Right lobe of liver (tissue), 6 donors: ENCODE data around the gene PLBD1. TPM values are rescaled to one million over a fixed set of nuclear protein-coding genes. Genes with fewer than 3 reads are reported as not detected.

Experiments
- ATAC-seq, 4 donors: fragments of 200-7000 bp; cut with Tn5 transposase; one replicate each; pipeline ENCODE4 v1.9.1; 2020; ENCODE audit warnings: mild to moderate bottlenecking in 4 of 4, moderate library complexity in 4 of 4
- DNase-seq, 3 donors: peaks; one replicate each; pipeline ENCODE4 v3.0.0-alpha.2; 2020
- H3K27ac ChIP-seq, 3 donors: fragments of 200-600 bp; one replicate each; pipeline ENCODE4 v1.8.0; 2022
- H3K27me3 ChIP-seq, 2 donors: fragments of 200-600 bp; one replicate each; pipeline ENCODE4 v1.8.0; 2022
- H3K36me3 ChIP-seq, 4 donors: fragments of 200-600 bp; sonication (generic) in 1 of 4; one replicate each; pipeline versions ENCODE4 v1.5.1 to v1.8.0; 2017 to 2022; ENCODE audit warnings: control low read depth in 1 of 4
- H3K4me1 ChIP-seq, 4 donors: fragments of 200-600 bp; sonication (generic) in 1 of 4; one replicate each; pipeline versions ENCODE4 v1.5.1 to v1.8.0; 2017 to 2022; ENCODE audit warnings: control low read depth in 1 of 4
- H3K4me3 ChIP-seq, 3 donors: fragments of 200-600 bp; one replicate each; pipeline ENCODE4 v1.8.0; 2022
- H3K9me3 ChIP-seq, 4 donors: fragments of 200-600 bp; sonication (generic) in 1 of 4; one replicate each; pipeline versions ENCODE4 v1.5.1 to v1.8.0; 2017 to 2022; ENCODE audit warnings: control low read depth in 1 of 4
- POLR2A ChIP-seq: fragments of 450-650 bp; IDR thresholded peaks from one replicate; pipeline ENCODE4 v1.6.1; 2017; ENCODE audit warnings: antibody characterized with exemption, mild to moderate bottlenecking
- WGBS: methylation state at CpG from one replicate; pipeline ENCODE4 v1.1.6; 2018; ENCODE audit warnings: low coverage, low lambda C conversion rate; ENCODE audit not compliant: insufficient coverage; ENCODE audit errors: missing lambda C conversion rate; 5-methylcytosine and 5-hydroxymethylcytosine counted together
- intact Hi-C, 2 donors: fragments of 100-400 bp; cut with DNase I; formaldehyde crosslinking; loops; one replicate each; pipeline versions ENCODE4 v1.11.2 to v1.14.1; 2022
- total RNA-seq, 6 experiments: library from RNA; depleted of rRNA in 2 of 6; stranded (reverse); fragments of >200 nt in 2 of 6; fragmentation: NEBNext Ultra II Directional in 3 of 6; extraction: Animal tissue kit (Norgen Biotek cat#: 25700) in 3 of 6; gene quantifications; one replicate each; pipeline versions ENCODE4 v1.1.0 to v1.2.4, GENCODE V29; 2016 to 2023
- TF ChIP-seq, protein P1 (sequence below), 4 donors: fragments of 200-600 bp in 3 of 4; fragments of 450-650 bp in 1 of 4; IDR thresholded peaks; one replicate each; pipeline versions ENCODE4 v1.5.1 to v1.8.0; 2016 to 2022; ENCODE audit warnings: antibody characterized with exemption in 4 of 4, mild to moderate bottlenecking in 2 of 4
- donor health status: DM: no; HTN: yes; CAD: no.
- donor health status: DM: no; HTN: no; CAD: no.
- donor health status: DM: no; HTN: no; CAD: no.
- donor health status: DM: no; HTN: yes; CAD: no.
- donor health status: DM: no; HTN: yes; CAD: no.

PLBD1 gene
- total RNA-seq, 6 experiments from 2014 or later, result 1.7 to 7.2 (median 3.5) TPM

- intact Hi-C loops, result no loop called here
- Histone ChIP-seq H3K27ac (no peak overlapping the region), H3K9me3 (no peaks in the 10 kb centered on the region), H3K4me1 (peaks cover 0 to 2% (median 0%) of the 10 kb centered on the region in 4 donors), H3K4me3 (no peak overlapping the region), H3K27me3 (no peaks in the 10 kb centered on the region), H3K36me3 (no peaks in the 10 kb centered on the region)
- 80% methylated on average over 4 of the region's 4 CpGs for WGBS
- TF ChIP-seq, protein P1, sequence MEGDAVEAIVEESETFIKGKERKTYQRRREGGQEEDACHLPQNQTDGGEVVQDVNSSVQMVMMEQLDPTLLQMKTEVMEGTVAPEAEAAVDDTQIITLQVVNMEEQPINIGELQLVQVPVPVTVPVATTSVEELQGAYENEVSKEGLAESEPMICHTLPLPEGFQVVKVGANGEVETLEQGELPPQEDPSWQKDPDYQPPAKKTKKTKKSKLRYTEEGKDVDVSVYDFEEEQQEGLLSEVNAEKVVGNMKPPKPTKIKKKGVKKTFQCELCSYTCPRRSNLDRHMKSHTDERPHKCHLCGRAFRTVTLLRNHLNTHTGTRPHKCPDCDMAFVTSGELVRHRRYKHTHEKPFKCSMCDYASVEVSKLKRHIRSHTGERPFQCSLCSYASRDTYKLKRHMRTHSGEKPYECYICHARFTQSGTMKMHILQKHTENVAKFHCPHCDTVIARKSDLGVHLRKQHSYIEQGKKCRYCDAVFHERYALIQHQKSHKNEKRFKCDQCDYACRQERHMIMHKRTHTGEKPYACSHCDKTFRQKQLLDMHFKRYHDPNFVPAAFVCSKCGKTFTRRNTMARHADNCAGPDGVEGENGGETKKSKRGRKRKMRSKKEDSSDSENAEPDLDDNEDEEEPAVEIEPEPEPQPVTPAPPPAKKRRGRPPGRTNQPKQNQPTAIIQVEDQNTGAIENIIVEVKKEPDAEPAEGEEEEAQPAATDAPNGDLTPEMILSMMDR (IDR thresholded peaks at IDR 0.05), result no peak
- no peak for TF ChIP-seq POLR2A
- ATAC-seq, result no peak
- no peak for DNase-seq
These were observed 4.6 kb downstream of the PLBD1 start for GRCh38 chr12:14563046-14563445.

DNA sequence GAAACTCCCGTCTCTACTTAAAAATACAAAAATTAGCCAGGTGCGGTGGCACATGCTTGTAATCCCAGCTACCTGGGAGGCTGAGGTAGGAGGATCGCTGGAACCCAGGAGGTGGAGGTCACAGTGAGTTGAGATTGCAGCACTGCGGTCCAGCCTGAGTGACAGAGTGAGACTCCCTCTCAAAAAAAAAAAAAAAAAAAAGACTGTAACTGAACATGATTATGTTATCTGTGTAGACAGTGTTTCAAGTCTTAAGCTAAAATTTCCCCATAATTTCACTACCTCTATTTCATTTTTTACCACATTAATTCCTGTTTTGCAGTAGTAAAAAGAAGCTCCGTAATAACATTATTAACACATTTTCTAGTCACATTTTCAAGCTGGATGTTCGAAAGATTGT lies 5.4 kb downstream of the PLBD1 start:
- Histone ChIP-seq H3K9me3 (no peaks in the 10 kb centered on the region), H3K27ac (no peak overlapping the region), H3K4me1 (peaks cover 0 to 2% (median 0%) of the 10 kb centered on the region in 4 donors), H3K36me3 (no peaks in the 10 kb centered on the region), H3K27me3 (no peaks in the 10 kb centered on the region), H3K4me3 (no peak overlapping the region)
- 82% methylated on average over 6 of the region's 6 CpGs for WGBS
- ATAC-seq, result no peak
- TF ChIP-seq POLR2A, result no peak
- TF ChIP-seq, protein P1 (IDR thresholded peaks at IDR 0.05), result no peak
- intact Hi-C loops, result no loop called here
- no peak for DNase-seq

GRCh38 chr12:14561677-14562238 lies 5.9 kb downstream of the PLBD1 start:
- H3K27ac ChIP-seq, result peak overlapping the region in 1 of 3 donors; percentile 0
- peaks cover 0 to 2% (median 0%) of the 10 kb centered on the region in 4 donors for H3K4me1 ChIP-seq
- WGBS, result 68% methylated on average over 5 of the region's 9 CpGs
- H3K27me3 ChIP-seq, result no peaks in the 10 kb centered on the region
- H3K36me3 ChIP-seq, result no peaks in the 10 kb centered on the region
- ATAC-seq, result no peak
- no peak for DNase-seq
- TF ChIP-seq POLR2A, result no peak
- TF ChIP-seq, protein P1 (IDR thresholded peaks at IDR 0.05), result no peak
- H3K4me3 ChIP-seq, result no peak overlapping the region
- intact Hi-C loops, result no loop called here
- no peaks in the 10 kb centered on the region for H3K9me3 ChIP-seq

DNA sequence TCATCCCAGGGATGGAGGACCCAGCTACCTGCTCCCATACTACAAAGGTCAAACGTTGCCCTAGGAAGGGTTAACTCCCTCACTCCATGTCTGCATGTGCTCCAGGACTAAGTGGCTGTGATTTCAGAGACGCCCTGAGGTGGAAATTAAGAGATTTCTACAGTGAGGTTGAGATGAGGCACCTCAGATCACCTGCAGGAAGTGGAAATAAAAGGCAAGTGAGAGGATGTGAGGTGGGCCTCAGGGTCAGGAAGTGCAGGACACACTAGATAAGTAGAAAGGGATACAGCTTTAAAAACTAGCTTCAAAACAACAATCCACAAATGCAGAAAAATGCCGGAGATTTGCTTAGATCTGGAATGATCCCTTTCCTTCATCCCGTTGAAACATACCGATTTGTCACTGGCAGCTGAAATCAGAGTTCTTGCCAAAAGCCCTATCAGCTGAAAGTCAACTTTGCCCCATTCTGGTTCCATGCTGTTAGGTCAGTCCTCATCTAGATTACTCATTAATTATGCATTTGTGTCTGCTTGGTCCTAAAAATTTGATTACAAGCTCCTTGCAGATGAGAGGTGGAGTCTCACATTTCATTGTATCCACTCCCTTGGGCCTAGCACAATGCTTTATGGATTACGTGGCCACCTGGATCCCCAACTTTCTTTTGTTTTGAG lies 6.6 kb downstream of the PLBD1 start:
- Histone ChIP-seq H3K4me3 (no peak overlapping the region), H3K27ac (peak overlapping the region in 1 of 3 donors; percentile 0), H3K27me3 (no peaks in the 10 kb centered on the region), H3K9me3 (no peaks in the 10 kb centered on the region), H3K36me3 (no peaks in the 10 kb centered on the region), H3K4me1 (peaks cover 0 to 2% (median 0%) of the 10 kb centered on the region in 4 donors)
- ATAC-seq, result peak; percentile 77 to 96 (median 86)
- no peak for TF ChIP-seq POLR2A
- TF ChIP-seq, protein P1 (IDR thresholded peaks at IDR 0.05), result no peak
- intact Hi-C loops, result no loop called here
- WGBS, result 38% methylated on average over 6 of the region's 6 CpGs
- DNase-seq, result peak in 1 of 3 donors; percentile 58
